HL-60/S4 treated with retinoic acid at 250 ng/mL for 4 days and 3 days (cell line): Measurements from ENCODE around the gene EPC1.
"Not testable (repeated sequence)": the region's sequence is repeated elsewhere in the genome, so short reads cannot be mapped to it uniquely, and the experiment has no call there.

Experiments used
- in situ Hi-C: fragments of 300-500 bp; cut with MboI; formaldehyde crosslinking; loops from 2 replicates; pipeline ENCODE4 v1.7.0; 2022; ENCODE audit warnings: low sequenced_read_pairs

The EPC1 gene

GRCh38 chr10:32373031-32373430 is 26.1 kb upstream of the EPC1 start:
- in situ Hi-C loops = no loop called here

GRCh38 chr10:32372000-32372875 is 25.3 kb upstream of the EPC1 start:
- in situ Hi-C loops = no loop called here

GRCh38 chr10:32371101-32371500 is 24.1 kb upstream of the EPC1 start:
- in situ Hi-C loops = no loop called here

- in situ Hi-C loops = no loop called here
Observed at GRCh38 chr10:32367793-32368453, 21.0 kb upstream of the EPC1 start.

- in situ Hi-C loops = no loop called here
Observed at GRCh38 chr10:32366588-32366987, 19.6 kb upstream of the EPC1 start.

- in situ Hi-C loops = no loop called here
Observed at GRCh38 chr10:32366111-32366510, 19.2 kb upstream of the EPC1 start.

GRCh38 chr10:32365404-32365803 is 18.4 kb upstream of the EPC1 start:
- in situ Hi-C loops = not testable (repeated sequence)

- in situ Hi-C loops = no loop called here
Observed at GRCh38 chr10:32362571-32362970, 15.6 kb upstream of the EPC1 start.

- in situ Hi-C loops = no loop called here
Observed at GRCh38 chr10:32360884-32361283, 13.9 kb upstream of the EPC1 start.

- in situ Hi-C loops = no loop called here
Observed at GRCh38 chr10:32360241-32360640, 13.3 kb upstream of the EPC1 start.

- in situ Hi-C loops = no loop called here
Observed at GRCh38 chr10:32357056-32357735, 10.2 kb upstream of the EPC1 start.

GRCh38 chr10:32354690-32355089 is 7.7 kb upstream of the EPC1 start:
- in situ Hi-C loops = not testable (repeated sequence)

GRCh38 chr10:32350811-32351350 is 3.9 kb upstream of the EPC1 start:
- in situ Hi-C loops = no loop called here

GRCh38 chr10:32349968-32350738 is 3.2 kb upstream of the EPC1 start:
- in situ Hi-C loops = no loop called here

GRCh38 chr10:32349199-32349585 is 2.2 kb upstream of the EPC1 start:
- in situ Hi-C loops = no loop called here

- in situ Hi-C loops = no loop called here
Observed at GRCh38 chr10:32348297-32349198, 1.6 kb upstream of the EPC1 start.

GRCh38 chr10:32347363-32348022 is 535 bp upstream of the EPC1 start:
- in situ Hi-C loops = no loop called here

GRCh38 chr10:32346134-32346550 is 816 bp downstream of the EPC1 start:
- in situ Hi-C loops = no loop called here

GRCh38 chr10:32341596-32341995 is 5.4 kb downstream of the EPC1 start:
- in situ Hi-C loops = no loop called here
